Stomach (tissue), 4 donors: ENCODE data around the gene MOB3C.
"Not testable (repeated sequence)": the region's sequence is repeated elsewhere in the genome, so short reads cannot be mapped to it uniquely, and the experiment has no call there.

ENCODE experiments used
- CTCF ChIP-seq, 7 experiments: fragments of 450-650 bp in 4 of 7; fragments of 200-600 bp in 3 of 7; sonication (generic) in 3 of 7; IDR thresholded peaks; one replicate each; pipeline ENCODE4 v1.5.1; 2016 to 2019; ENCODE audit warnings: antibody characterized with exemption in 7 of 7, control low read depth in 2 of 7, mild to moderate bottlenecking in 1 of 7
- POLR2A ChIP-seq, 4 donors: fragments of 450-650 bp; IDR thresholded peaks; one replicate each; pipeline ENCODE4 v1.6.1; 2016; ENCODE audit warnings: antibody characterized with exemption in 4 of 4, control low read depth in 2 of 4, mild to moderate bottlenecking in 1 of 4, moderate library complexity in 1 of 4

DNA sequence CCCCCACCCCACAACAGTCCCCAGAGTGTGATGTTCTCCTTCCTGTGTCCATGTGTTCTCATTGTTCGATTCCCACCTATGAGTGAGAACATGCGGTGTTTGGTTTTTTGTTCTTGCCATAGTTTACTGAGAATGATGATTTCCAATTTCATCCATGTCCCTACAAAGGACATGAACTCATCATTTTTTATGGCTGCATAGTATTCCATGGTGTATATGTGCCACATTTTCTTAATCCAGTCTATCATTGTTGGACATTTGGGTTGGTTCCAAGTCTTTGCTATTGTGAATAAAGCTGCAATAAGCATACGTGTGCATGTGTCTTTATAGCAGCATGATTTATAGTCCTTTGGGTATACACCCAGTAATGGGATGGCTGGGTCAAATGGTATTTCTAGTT lies 34.5 kb upstream of the MOB3C start:
- TF ChIP-seq CTCF, POLR2A (IDR thresholded peaks at IDR 0.05): not testable (repeated sequence)
